ENCODE measurements around the gene TTC28.
"Not testable (repeated sequence)": the region's sequence is repeated elsewhere in the genome, so short reads cannot be mapped to it uniquely, and the experiment has no call there.

- not testable (repeated sequence) for TF ChIP-seq CTCF, POLR2A (IDR thresholded peaks at IDR 0.05)
These were observed 216.2 kb downstream of the TTC28 start for GRCh38 chr22:28463408-28463807.

Data from uterus (tissue), 2 donors.